A549 treated with dexamethasone at 1 μM for 4 hours (cell line): ENCODE measurements around the gene LRRC72. TPM values are rescaled to one million over a fixed set of nuclear protein-coding genes. Genes with fewer than 3 reads are reported as not detected.

Experiments used
- total RNA-seq: library from RNA; stranded (reverse); fragments of 200-300 nt; extraction: Qiagen RNA extraction; gene quantifications from 5 replicates; pipeline ENCODE4 v1.2.3, GENCODE V29; 2022

The LRRC72 gene
- total RNA-seq, result not detected in 5 replicates

DNA sequence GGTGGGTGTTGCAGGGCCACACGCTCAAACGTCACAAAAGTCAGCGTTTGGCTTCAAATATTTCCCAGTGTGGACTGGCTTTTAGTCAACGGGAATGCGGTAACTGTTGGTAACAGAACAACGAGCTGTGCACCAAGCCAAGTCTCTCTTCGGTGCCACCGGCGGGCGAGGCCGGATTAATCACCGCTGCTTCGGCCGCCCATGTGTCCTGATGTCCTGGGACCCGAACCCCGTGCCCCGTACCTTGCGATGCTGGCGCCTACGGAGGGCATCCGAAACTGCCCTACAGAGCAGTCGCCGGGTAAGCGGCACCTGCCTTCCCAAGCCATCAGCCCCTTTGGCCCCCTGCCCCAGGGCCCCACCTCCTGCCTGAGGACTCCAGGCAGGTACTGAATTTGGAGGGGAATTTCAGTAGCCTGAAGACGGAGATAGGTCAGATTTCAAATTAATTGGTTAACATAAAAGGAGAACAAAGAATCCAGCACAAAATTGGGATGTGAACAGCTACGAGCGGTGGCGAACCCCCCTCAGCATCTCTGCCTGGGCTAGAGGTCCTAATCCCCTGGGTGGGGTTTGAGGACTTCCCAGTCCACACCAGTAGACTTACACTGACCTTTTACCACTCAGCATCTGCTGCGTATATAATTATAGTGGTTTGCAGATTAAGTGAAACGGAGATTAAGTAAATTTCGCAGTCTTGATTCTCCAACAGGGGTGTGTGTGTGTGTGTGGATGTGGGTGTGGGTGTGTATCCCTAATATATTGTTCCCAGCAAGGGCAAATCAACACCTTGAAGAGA, at the start of gene LRRC72:
Gene LRRC72 (plus strand): TSS at position 84 of the 799 bp plus-strand sequence. CDS start 128 bp downstream, at position 212.

Other genes with a start within 250 kb of the LRRC72 start
- 0.56 to 0.95 TPM (median 0.68 TPM) in 5 replicates for gene CRPPA, start 105.3 kb upstream of the LRRC72 start, total RNA-seq
- not detected in 5 replicates for gene SOSTDC1, start 61.1 kb upstream of the LRRC72 start, total RNA-seq
- gene ANKMY2, start 118.9 kb downstream of the LRRC72 start, total RNA-seq, result 11.7 to 13.6 TPM (median 12.7 TPM) in 5 replicates
- gene BZW2, start 119.4 kb downstream of the LRRC72 start, total RNA-seq, result 91.0 to 99.4 TPM (median 91.5 TPM) in 5 replicates
- gene TSPAN13, start 226.9 kb downstream of the LRRC72 start, total RNA-seq, result 12.7 to 18.4 TPM (median 16.2 TPM) in 5 replicates